ENCODE data around the gene FILIP1.

Gene FILIP1

DNA sequence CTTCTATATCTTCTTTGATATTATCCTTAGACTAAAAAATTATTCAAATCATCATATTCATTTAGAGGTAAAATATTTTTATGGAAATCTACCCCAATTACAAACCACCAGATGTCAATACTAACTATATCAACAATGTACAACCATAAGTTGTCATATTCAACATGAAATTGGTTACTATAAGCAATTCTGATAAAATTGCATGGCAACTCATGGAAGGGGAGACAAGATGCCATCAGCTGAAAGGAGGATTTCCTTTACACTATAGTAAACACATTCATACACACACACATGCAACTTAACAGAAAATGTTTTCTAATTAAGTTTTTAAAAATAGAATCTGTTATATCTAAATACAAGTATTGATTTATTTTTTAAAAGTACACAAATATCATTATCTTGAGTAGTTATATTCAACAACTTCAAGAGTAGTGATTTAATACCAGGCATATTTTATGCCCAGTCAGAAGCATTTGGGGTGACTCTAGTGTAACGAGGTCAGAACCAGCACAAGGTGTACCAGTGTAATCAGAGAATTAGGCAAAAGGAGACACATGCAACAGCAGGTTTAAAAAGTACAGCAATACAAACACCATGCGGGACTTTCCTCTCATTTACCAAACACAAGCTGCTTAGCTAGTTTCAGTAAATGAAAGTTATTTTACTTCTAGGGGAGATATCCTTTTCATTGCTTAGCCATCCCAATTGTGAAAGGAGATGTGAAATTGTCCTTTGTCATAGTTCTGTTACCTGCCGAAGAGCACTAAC is 1.0 kb downstream of the FILIP1 start:
- no peak for DNase-seq (ENCODE audit: low read depth)

DNA sequence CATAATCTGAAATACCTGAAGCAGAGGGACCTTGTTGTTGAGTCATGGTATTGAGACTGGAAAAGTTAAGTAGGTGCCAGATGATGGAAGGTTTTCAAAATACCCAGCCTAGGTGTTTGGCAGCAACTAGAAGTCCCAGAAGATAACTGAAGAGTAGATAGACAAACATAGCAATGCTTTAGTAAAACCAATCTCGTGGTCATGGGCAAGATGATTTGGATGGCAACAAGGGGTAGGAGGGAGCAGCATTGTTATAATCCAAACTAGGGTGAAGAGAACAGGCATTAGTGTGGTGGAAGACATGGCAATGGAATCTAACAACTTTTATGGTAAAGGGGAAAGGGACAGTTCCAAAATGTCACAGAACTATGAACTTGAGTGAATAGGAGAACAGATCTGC is 2.3 kb downstream of the FILIP1 start:
- DNase-seq (ENCODE audit: low read depth) = no peak

DNA sequence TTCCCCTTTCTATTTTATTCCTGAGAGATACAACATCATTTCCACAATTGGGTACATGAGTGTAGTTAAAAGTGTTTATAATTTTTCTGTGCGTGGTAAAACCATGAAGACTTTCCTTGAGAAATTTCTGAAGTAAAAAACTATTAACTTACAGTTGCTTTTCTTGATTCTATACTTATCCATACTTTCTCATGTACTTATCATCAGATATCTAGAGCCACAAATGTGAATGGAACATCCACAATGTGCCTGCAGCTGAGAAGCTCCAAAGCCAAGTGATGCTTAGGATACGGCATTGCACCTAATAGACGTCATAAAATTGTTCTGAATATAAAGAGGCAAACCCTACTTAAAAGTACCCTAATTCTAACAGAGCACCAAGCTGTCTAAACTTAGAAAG is 2.9 kb downstream of the FILIP1 start:
- DNase-seq (ENCODE audit: low read depth) = no peak

DNA sequence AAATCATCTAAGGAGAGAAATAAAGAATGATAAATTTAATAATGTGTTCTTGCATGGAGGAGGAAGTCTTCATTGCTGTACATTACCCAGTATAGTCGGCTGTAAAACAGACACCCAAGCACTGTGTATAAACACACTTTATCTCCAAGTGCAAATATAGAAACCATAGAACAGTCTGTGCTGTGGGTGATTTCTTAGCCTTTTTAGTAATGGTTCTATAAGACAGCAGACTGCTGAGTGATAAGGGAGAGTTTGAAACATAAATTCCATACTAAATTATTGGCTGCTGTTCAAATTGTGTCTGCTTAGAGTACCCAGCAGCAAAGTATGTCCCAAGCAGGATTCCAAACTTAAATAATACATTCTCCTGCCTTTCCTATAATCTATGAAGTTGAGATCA is 4.6 kb downstream of the FILIP1 start:
- DNase-seq (ENCODE audit: low read depth) = no peak

DNA sequence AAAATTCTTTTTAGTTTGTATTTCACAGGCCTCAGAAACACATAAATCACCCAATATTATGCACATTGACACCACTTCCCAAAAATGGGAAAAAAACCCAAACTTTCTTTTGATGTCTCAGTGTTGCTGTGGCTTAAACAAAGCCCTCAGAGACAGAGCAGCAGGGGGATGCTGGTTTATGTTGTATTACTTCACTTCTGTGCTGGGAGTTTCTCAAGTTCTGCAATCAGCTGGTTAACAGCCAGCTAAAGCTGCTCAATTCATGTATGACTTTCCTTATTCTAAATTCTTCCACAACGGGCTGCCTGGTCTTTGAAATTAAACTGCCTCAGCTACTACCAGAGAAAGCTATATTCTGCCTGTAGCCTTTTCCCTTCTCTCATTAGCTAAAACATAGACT is 5.6 kb downstream of the FILIP1 start:
- DNase-seq (ENCODE audit: low read depth) = no peak

DNA sequence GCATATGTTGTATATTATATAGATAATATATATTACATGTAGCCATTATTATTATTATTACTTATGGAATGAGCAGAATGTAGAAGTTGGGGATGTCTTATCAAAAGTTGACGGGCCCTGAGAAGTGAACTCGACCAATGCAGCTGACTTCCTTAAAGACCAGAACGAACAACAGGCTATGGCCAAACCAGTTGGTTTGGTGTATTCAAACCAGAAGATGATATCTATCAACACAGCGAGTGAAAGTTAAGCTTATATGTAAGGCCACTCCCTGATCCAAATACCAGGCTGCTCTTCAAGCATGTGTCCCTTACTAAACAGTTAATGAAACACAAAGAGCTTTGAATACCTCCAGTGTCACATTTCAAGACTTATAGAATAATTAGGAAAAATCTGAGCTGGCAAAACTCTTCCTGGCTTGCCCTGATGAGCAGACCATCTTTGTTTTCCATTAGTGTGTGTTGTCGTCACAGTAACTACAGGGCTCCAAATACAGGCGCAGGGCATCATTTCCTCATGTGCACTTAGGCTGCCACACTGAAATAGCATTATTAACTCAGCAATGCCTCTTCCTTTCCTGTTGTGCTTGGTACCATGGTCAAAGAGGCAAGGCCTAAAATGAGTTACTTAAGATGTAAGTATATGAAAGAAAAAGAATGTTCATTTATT is 6.6 kb downstream of the FILIP1 start:
- DNase-seq (ENCODE audit: low read depth) = no peak

DNA sequence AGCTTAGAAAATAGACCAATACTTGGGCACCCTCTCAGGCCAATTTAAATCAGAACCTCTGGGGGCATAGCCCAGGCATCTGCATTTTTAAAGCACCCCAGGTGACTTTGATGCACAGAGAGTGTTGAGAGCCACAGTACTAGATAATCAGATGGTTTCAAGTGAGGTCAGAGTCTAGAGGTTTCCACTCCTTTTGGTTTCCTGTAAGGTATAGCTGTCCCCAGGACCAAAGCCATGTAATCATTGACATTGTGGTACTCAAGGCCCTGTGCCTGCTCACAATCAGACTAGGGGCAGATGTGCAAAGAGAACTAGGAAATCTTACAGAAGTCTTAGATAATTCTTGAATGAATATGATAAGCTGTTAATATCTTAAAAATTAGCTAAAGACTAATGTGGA is 9.1 kb downstream of the FILIP1 start:
- DNase-seq (ENCODE audit: low read depth) = no peak

DNA sequence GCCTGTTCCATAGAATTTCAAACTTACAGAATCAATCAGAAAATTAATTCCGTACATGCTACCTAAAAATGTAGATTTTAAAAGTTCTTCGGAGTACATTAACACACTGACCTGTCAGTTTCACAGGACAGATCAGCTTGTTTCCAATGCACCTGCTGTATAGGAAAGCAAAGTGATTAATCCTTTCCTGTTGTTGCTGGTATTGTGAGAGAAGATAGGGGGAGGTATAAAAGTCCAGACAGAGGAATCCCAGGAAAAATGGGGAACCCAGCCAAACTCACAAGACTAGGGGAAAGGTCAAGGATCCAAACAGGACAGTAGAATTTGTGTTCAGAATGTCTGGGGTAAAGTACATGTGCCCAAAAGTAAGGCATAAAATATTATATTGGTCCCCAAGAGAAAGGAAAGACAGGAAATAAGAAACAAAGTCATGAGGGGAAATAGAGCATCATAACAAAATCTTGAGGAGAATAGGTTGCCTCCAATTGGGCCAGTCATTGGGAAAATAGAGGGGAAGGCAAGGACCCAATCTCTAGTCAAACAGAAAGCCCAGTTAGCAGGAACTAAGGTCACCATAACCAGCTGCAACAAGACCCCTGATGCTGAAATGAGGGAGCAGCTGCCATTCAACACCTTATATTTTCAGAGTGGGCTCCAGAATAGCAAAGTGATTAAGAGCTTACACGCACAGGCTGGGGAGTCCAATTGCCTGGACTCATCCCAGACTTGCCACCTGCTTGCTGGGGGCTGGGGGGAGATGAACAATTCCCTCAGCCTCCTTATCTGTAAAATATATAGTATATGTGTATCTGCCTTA is 10.3 kb downstream of the FILIP1 start:
- DNase-seq (ENCODE audit: low read depth) = no peak

DNA sequence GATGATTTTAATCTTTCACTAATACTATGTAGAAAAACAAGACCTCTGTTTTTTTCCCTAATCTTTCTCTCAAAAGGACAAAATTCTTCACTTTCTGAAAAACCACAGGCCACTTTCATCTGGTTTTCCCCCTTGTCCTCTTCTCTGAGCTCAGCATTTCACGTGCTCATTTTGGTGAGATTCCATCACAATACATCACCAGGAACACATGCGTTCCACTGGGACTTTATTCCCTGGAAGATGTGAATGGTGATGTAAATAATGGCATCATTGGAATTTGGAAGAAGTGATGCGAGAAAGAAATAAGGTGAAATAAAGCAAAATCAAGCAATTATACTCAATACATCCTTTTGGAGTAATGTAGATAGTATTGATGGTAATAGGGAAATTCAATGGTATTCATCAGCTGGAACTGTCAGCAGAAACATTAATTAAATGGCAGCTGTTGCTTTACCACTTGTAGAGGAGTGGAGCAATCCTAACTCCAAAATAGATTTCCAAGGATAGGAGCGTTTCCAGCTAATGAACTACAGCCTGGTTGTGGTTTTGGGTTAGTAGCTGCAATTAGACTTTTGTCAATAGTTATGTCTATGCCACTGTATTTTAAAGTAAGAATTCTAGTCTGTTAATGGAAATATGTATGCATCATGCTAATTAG is 11.5 kb downstream of the FILIP1 start:
- DNase-seq (ENCODE audit: low read depth) = no peak

DNA sequence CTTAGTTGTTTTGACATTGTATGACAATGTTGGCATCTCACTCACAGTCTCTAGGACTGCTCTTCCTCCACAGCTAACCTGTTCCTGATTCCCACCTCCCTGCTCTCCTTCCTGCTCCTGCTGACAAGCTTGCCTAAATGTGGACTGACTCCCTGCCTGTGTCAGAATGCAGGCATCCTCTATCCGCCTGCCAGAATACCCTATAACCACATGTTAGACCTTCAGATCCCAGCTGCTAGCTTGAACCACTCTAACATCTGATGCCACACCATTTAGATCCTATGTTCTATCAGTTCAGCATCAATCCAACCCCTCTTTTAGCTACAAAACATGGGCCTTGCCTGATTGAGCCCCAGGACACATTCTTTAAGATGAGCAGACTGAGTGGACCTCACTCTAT is 12.2 kb downstream of the FILIP1 start:
- no peak for DNase-seq (ENCODE audit: low read depth)

DNA sequence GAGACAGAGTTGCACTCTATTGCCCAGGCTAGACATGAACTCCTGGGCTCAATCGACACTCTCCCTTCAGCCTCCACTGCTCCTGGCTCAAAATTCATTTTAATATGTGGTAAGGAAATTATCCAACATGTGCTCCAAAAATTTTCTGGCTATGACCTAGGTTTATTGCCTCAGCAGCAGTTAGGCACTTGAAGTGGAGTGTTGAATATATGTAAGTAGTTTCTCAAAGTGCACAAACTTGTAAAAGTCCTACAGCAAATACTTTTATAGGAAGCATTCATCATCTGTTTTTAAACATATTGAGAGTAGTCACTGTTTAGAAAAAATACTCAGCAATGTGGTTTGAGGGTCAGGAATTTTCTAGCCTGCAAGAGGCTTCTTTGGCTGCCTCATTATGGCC is 13.2 kb downstream of the FILIP1 start:
- no peak for DNase-seq (ENCODE audit: low read depth)

DNA sequence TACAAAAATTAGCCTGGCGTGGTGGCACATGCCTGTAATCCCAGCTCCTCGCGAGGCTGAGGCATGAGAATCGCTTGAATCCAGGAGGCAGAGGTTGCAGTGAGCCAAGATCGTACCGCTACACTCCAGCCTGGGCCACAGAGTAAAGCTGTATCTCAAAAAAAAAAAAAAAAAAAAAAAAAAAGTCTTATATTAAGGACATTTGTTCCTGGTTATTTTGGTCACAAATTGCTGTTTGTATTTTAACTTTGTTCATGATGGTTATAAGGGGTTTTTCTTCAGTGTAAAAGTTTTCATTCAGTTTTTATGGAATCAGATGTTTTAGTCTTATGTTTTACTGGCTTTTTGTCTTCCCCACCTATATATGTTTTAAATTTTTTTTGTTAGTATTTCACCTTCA is 13.9 kb downstream of the FILIP1 start:
- DNase-seq (ENCODE audit: low read depth) = no peak

DNA sequence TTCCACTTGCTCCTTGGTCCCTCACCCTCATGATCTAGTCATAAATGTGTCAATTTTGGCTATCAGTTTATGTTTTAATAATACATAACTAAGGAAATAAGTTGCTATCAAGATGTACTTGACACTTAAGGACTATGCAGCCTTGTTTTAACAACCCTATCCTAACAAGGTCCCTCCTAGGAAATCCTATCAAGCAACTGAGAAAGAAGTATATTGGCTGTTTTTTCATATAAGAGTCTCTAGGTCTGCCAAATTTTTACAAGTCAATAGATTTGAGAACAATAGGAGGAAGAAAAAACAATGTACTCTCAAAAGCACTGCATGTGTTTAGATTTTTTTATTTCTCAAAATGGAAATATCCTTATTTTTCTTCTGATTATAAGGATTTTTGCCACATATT is 14.7 kb downstream of the FILIP1 start:
- DNase-seq (ENCODE audit: low read depth) = no peak

DNA sequence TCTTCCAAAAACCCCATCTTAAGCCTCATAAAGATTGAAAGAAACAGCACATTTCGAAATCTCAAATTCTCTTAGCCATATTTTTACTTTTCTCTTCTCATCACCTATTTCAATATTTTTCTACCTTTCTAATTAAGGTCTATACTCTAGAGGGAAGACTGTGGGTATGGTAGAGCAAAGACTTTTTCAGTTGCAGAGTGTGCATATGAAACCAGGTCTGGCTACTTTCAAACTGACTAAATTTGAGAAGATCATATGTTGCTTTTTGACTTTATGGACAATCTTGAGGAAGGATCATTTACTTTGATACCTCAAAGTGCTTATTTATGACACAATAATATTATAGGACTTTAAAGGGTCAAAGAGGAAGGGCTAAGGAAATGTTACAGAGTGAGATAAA is 20.7 kb downstream of the FILIP1 start:
- DNase-seq (ENCODE audit: low read depth) = no peak

DNA sequence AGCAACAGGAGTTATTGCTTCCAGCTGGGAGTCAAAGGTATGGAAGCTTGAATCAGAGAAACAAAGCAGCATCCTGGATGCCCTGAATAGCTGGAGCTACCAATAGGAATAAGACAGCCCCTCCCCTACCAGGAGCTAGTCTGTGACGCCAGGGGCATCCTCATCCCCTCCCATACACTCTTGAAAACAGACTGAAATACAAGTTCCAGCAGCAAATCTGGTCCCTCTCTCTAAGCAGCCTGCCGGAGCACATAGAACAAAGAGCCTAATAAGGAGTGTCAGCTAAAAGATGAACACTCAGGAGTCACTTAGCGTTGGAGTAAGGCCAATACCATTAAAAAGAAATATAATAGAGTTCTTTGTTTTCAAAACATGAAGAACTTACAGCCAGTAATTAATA is 25.6 kb downstream of the FILIP1 start:
- no peak for DNase-seq (ENCODE audit: low read depth)

DNA sequence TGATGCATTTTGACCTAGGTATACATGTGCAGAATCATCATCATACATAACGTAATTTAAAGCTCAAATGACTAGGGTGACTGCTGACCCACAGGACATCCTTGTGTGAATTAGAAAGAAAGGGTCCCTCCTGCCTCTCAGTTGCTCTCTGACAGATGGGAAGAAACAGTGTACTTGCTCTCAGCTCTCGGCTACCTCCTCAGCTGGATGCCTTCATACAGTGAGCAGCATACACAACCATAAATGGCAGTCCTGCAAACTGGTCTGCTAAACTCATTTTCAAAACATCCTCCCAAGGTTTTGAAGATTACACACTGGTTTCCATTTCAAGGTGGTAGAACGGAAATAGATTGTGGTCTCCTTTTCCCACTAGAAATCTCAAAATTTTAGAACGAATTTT is 26.3 kb downstream of the FILIP1 start:
- DNase-seq (ENCODE audit: low read depth) = no peak

DNA sequence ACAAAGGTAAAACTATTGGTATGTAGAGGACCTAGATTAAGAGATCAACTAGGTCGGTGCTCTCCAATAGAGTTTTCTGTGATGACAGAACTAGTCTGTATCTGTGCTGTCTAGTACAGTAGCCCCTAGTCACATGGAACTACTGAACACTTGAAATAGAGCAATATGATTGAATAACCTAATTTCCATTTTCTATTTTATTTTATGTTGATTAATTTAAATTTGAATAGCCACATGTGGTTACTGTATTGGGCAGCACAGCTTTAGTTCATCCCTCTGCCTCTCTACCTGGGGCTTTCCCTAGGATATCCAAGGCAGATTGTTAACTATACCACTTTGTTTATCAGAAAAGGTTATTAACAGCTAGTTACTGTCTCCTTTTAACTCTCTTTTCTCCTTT is 27.0 kb downstream of the FILIP1 start:
- DNase-seq (ENCODE audit: low read depth) = no peak

DNA sequence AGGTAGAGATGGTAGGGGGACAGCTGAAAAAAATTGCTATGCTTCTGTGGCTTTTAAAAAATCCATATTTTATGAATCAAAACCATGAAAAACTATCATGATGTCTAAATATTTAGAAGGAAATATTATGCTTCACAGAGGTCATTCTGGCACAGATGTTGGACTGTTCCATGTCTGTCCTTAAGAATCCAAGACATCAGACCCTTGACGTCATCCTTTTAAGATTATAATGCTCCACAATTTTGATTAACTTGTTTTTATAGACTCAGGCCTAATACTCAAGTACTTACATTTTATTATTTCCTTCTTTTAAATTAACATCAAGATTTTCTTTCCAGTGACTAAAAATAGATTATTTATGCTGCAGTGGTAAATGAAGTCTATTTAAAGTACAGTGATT is 29.7 kb downstream of the FILIP1 start:
- DNase-seq (ENCODE audit: low read depth) = no peak

DNA sequence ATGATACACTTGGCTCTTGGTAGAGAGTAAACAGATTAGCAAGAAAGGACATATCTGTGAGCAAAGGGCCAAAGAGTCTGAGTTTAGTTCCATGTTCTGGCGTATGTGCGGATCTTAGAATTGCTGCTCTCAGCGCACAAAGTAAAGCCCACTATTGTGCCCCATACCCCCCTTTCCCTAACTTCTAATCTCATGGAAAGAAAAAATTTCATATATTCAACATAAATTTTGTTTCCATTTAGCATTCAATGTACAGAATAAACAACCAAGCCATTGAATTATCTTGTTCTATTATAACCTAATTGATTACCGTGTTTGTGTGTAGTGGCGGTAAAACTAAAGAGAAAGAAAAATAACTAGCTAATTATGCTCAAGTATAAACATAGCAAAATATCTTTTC is 30.5 kb downstream of the FILIP1 start:
- DNase-seq (ENCODE audit: low read depth) = no peak

DNA sequence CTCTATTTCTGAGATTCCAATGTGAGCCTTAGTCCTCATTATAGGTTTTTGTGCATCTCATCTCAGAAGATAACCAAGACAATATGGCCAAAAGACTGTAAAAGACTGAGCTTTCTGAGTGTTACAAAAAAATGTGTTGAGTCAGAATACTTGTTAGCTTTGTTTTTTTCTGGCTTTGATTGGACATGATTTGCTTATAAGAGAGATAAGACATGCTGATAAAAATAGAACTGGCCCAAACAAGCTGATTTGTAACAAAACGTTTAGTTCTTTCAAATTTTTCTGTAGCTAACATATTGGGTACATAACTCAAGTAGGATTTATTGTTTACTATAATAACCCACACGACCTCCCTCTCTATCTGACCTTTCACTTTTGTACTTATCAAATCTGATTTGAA is 32.9 kb downstream of the FILIP1 start:
- no peak for DNase-seq (ENCODE audit: low read depth)

DNA sequence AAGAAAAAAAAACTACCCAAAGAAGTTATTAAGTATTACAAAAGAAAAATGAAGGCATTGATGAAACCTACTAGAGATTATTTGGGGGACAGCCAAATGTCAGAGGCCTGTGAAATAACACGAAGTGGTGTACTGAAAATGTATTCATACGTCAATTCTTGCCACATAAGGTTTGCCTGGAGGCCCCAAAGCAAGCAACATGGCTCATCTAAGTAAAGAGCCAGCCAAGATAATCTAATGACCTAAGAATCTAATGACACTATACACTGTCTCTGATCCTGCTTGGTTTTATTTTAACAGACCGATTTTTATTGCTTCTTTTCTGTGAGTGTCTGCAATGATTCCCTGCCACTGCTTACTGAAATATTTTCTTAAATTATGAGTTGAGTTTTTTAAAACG is 34.7 kb downstream of the FILIP1 start:
- no peak for DNase-seq (ENCODE audit: low read depth)

DNA sequence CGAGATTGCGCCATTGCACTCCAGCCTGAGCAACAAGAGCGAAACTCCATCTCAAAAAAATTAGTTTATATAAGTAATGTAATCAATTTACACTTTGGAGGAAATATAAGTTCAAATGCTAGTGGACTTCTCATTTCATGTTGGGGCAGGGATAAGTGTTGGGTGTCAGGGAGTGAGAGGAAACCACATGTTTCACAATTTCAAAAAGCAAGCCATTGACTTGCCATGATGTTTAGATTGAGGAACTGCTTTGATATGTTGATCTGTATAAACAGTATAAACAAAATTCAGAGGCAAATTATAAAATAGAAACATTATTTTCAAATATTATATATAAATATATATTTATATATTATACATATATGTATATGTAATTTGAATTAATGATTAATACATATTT is 42.7 kb downstream of the FILIP1 start:
- no peak for DNase-seq (ENCODE audit: low read depth)
